GM18951 (cell line): ENCODE results near the gene KIZ.

Experiments used
- POLR2A ChIP-seq: IDR thresholded peaks from 4 replicates; pipeline ENCODE4 v1.6.1; 2011; ENCODE audit warnings: mild to moderate bottlenecking; ENCODE audit not compliant: insufficient read length, insufficient read depth; ENCODE audit errors: extremely low read depth
- in situ Hi-C: fragments of 300-500 bp; cut with MboI; formaldehyde crosslinking; loops from one replicate; pipeline ENCODE4 v1.12.0; 2022; ENCODE audit warnings: low sequenced_read_pairs, mixed read lengths, inconsistent platforms; ENCODE audit not compliant: unreplicated experiment

The KIZ gene

DNA sequence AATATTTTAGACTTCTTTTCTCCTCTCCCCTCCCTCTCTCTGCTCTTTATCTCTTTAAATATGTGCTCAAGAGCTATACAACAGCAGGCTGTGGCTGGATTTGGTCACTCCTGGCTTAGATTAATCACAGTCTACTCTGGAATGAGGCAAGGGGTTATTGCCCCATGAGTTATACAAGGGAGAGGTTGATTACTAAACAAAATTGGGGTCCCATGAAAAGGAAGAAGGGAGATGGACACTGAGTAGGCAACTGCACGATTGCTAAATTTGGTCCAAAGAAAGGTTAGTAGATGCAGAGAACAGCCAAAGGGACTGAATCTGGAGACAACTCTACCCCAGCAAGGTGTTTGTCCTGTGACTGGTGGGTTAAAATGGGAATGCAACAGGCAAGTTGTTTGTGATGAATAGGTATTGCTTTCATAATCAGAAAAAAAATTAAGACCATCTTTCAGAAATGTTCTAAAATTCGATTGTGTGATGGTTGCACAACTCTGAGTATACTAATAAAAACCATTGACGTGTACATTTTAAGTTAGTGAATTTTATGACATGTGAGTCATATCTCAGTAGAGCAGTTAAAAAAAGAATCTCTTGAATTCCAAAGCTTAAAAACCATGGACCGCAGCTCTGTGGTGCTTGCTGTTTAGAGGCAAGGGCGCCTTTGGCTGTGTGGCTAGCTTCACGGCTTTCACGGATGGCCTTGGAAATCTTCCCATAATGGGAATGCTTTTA lies 57.1 kb downstream of the KIZ start:
- in situ Hi-C loops: no loop called here

GRCh38 chr20:21183722-21184121 lies 57.8 kb downstream of the KIZ start:
- TF ChIP-seq POLR2A: no peak

More for the DNA sequence above, 57.1 kb downstream of the KIZ start:
- no peak for TF ChIP-seq POLR2A

DNA sequence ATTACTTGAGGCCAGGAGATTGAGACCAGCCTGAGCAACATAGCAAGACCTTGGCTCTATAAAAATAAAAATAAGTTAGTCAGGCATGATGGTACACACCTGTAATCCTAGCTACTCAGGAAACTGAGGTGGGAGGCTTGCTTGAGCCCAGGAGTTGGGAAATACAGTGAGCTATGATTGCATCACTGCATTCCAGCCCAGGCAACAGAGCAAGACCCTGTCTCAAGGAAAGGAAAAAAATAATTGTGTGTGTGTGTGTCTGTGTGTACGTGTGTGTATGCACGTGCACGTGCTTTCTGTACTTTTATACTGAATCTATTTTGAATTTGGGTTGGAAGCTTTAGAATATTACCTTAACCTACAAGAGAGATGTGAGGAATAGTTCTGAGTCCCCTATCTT lies 58.9 kb downstream of the KIZ start:
- in situ Hi-C loops: no loop called here
- no peak for TF ChIP-seq POLR2A

More at GRCh38 chr20:21183722-21184121, 57.8 kb downstream of the KIZ start:
- in situ Hi-C loops: no loop called here

- in situ Hi-C loops: no loop called here
- no peak for TF ChIP-seq POLR2A
Observed at GRCh38 chr20:21185849-21186248, 60.0 kb downstream of the KIZ start.

- no peak for TF ChIP-seq POLR2A
- in situ Hi-C loops: no loop called here
Observed at GRCh38 chr20:21189761-21190523, 64.1 kb downstream of the KIZ start.

DNA sequence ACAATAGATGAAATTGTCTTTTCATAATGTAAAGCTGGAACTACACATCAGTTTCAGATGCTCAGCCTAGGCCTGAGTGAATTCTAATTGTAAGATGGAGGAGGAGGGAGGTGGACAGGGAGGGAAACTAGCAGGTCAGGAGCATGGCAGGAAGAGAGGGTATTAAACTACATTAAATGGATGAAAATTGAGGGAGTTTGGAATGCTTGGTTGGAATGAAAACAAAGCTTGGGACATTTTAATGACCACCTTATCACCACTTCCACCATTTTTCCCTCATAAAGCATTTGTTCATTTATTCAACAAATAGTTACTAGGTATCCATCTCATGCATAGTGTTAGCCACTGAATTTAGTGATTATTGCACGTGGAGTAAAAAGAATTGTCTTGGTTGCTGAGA lies 65.0 kb downstream of the KIZ start:
- no peak for TF ChIP-seq POLR2A
- in situ Hi-C loops: no loop called here

DNA sequence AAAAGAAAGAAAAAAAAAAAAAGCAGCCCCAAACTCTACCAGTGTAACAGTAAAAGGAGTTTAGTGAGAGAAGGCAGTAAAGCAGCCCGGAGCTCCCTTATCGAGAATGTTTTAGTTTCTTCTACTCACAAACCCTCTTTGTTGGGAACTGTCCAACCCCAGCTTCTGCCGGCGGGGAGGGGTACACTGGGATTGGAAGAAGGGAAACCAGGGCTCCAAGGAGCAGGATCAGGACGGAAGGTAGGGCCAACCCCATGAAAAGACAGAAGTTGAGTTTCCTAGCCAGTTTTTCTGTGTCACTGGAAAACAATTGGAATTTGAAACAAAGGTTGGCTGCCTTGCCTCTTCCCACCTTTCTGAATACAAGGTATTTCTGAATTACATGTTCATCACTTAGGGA lies 66.0 kb downstream of the KIZ start:
- TF ChIP-seq POLR2A: no peak
- in situ Hi-C loops: no loop called here

DNA sequence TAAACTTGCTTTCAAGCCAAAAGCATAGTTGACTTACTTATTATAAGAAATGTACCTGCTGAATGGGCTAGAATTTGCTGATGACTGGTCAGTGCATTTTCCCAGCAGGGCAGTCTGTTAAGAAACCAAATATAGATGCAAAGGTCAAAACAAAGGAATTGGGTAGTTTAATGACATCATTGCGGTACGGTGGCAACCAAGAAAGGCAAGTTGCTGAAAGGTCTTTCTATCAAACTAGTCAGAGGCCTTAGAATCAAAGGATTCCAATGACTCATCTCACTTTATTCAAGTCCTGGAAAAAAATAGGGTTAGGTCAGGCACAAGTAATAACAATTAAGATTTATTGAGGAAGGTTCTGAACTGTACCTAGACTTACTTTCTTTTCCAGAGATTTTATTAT lies 76.4 kb downstream of the KIZ start:
- in situ Hi-C loops: no loop called here
- no peak for TF ChIP-seq POLR2A

GRCh38 chr20:21203088-21203656 lies 77.3 kb downstream of the KIZ start:
- in situ Hi-C loops: no loop called here
- no peak for TF ChIP-seq POLR2A

- in situ Hi-C loops: no loop called here
- TF ChIP-seq POLR2A: no peak
Observed at GRCh38 chr20:21206584-21206983, 80.7 kb downstream of the KIZ start.

DNA sequence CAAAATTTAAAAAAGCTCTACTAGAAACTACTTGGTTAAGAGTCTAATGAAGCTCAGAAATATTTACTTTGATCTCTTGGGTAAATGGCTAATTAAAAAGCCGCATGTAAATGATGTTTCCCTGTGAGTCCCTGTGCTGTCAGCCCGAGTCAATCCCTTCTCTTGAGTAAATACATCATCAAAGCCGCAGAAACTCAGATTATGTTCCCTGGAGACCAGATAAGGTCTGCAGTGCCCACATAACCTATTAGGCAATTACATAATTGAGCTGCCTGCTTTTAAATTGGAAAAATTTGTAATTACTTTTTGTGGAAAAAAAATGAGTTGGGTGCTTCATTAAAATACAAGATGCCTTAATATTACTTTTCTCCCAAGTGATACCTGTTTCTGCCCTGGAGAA lies 83.1 kb downstream of the KIZ start:
- in situ Hi-C loops: no loop called here

DNA sequence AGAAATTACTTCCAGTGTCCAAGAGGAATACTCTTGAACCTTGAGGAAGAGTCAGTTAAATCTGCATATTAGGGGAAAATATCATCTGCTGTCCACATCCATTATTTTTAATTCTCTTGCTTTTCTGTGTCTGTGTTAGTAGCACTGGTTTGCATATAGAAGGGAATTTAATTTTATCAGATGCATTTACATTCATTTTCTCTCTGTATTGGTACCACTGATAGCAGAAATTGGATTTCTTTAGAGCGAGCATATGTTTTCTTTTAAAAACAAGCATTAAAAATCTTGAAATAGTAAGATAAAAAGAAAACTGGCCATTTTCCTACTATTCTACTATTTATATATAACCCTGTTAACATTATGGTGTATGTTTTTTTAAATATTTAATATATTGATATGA lies 83.8 kb downstream of the KIZ start:
- in situ Hi-C loops: no loop called here

More for the DNA sequence above, 83.1 kb downstream of the KIZ start:
- no peak for TF ChIP-seq POLR2A

DNA sequence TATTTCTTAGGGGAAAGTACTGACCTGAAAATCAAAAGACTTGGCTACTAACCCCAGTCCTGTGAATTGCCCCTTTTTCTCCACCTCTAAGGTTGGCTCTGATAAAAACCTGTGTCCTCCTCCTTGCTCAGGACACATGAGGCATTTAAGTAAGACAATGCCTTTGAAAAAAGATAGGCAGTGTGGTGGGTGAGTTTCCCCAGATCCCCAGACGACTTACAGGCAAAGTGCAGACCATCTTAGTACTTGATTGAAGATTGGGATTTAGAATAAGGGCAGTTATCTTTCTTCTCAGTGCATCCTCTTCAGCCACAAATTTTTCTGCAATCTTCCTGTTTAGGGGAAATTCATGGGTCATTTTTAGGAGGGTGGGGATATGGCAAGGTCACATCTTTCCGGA lies 87.8 kb downstream of the KIZ start:
- in situ Hi-C loops: no loop called here
- TF ChIP-seq POLR2A: no peak

More for the DNA sequence above, 83.8 kb downstream of the KIZ start:
- no peak for TF ChIP-seq POLR2A

DNA sequence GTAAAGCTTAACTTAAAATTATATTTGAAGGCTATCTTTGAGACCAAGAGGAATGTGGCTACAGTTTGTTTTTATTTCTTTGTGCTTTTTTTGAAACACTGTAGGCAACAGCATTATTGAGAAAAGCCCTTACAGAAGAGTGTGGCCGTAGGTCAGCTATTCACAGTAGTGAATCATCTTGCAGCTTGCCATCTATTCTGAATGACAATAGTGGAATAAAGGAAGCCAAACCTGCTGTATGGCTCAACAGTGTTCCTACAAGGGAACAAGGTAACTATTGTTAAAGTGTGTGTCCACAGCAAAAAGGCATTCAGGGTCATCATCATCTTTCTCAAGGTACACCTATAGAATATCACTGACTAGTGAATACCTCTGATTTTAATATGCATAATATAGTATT lies 88.5 kb downstream of the KIZ start:
- TF ChIP-seq POLR2A: no peak
- in situ Hi-C loops: no loop called here
